NCI-H1930 (cell line): ENCODE measurements around the gene SPATA2L.

ENCODE experiments used
- DNase-seq, 2 experiments: peaks; one replicate each; lab custom pipeline; 2025; lab: John Stamatoyannopoulos, UW

SPATA2L gene

DNA sequence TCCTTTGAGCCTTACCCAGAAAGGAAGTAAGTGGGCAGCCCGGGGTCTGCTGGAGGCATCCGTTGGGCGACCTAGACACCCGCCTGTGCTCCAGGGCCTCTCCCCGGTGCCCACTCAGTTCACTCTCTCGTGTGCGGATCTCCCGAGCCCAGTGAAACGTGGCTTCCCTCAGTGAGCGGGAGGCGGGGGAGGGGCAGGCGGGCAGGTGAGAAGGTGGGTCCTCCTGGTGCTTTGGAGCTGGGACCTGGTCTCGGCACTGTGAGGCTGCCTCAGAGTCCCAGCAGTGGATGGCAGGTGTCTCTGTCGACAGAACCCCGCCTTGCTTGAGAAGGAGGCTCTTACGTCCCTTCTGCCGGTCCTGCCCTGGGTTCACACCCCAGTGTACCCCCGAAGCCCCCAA lies 27.8 kb upstream of the SPATA2L start:
- DNase-seq = no peak

DNA sequence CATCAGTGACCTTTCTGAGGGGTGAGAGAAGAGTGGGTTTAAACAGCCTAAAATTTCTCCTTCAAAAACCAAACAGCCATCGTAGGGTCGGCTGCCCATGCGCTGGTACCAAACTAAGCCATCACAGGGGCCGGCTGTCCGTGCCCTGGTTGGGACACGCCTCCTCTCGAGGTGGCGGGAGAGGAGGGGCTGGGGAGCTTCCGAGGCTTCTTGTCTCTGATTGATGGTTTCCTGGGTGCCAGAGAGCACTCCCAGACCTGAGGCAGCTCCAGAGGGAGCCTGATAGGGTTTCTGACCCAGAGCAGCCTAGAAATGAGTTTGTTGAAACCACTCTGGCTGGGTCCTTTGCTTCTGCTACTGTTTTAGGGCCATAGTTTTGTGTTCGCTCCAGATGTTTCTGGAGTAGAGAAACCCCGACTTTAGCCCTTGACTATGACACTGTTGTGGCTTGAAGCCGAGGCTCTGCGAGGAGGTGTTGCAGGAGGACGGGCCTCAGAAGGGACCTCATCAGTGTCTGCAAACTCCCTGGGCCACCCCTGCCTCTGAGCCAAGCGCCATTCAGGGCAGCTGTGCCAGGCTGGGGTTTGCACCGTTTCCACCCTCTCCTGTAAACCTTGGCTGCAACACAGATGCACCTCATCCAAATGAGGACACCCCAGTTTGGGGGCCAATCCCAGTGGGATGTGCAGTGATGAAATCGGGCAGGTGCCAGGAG lies 26.1 kb upstream of the SPATA2L start:
- no peak for DNase-seq

DNA sequence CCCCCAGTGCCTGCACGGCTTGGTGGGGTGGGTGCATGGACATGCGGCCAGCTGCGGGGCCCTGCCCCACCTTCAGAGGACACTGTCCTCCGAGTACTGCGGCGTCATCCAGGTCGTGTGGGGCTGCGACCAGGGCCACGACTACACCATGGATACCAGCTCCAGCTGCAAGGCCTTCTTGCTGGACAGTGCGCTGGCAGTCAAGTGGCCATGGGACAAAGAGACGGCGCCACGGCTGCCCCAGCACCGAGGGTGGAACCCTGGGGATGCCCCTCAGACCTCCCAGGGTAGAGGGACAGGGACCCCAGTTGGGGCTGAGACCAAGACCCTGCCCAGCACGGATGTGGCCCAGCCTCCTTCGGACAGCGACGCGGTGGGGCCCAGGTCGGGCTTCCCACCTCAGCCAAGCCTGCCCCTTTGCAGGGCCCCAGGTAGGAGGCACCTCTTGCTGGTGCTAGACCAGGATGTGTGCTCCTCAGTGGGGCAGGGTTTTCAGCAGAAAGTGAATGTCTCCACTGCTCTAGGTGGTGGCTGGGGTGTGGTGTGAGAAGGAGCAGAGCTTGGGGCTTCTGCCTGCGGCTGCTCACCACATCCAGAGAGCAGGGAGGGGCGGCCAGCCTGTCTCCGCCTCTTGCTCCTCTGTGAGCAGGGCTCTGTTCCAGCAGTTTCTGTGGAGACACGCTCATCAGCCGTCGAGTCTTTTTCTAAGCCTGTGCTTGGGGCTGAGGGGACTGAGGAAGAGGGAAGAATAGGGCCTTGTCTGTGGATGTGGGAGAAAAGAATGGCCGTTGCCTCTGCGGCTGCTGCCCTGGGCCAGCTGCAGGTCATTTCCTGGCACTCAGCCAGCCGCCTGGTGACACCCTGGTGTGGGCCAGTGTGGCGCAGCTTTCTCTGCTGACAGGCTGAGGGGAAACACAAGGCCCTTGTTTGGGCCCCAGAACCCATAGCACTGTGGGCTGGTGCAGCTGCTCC lies 22.1 kb upstream of the SPATA2L start:
- DNase-seq = no peak

DNA sequence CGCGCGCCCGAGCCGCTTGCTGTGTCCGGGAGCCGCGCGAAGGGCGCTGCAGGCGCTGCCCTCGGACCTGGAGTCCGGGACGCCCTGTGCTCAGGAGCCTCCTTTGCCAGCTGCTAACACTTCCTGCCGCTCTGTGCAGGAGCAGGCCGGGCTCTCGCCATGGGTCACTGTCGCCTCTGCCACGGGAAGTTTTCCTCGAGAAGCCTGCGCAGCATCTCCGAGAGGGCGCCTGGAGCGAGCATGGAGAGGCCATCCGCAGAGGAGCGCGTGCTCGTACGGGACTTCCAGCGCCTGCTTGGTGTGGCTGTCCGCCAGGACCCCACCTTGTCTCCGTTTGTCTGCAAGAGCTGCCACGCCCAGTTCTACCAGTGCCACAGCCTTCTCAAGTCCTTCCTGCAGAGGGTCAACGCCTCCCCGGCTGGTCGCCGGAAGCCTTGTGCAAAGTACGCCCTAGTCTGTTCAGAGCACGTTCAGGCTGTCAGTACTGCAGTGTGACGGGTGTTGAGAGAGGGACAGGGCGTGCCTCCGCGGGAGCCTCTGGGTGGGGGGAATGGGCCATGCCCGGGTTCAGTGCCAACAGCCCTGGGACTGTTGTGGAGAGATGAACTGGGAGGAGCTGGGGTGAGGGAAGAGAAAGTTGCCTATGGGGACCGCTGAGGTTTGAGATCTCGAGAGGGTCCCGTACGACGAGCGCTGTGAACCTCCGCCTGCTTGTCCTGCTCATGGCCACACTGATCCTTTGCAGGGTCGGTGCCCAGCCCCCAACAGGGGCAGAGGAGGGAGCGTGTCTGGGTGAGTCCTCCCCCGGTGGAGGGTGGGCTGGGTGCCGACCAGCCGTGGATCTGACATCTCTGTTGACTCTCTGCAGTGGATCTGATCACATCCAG lies 21.1 kb upstream of the SPATA2L start:
- no peak for DNase-seq

DNA sequence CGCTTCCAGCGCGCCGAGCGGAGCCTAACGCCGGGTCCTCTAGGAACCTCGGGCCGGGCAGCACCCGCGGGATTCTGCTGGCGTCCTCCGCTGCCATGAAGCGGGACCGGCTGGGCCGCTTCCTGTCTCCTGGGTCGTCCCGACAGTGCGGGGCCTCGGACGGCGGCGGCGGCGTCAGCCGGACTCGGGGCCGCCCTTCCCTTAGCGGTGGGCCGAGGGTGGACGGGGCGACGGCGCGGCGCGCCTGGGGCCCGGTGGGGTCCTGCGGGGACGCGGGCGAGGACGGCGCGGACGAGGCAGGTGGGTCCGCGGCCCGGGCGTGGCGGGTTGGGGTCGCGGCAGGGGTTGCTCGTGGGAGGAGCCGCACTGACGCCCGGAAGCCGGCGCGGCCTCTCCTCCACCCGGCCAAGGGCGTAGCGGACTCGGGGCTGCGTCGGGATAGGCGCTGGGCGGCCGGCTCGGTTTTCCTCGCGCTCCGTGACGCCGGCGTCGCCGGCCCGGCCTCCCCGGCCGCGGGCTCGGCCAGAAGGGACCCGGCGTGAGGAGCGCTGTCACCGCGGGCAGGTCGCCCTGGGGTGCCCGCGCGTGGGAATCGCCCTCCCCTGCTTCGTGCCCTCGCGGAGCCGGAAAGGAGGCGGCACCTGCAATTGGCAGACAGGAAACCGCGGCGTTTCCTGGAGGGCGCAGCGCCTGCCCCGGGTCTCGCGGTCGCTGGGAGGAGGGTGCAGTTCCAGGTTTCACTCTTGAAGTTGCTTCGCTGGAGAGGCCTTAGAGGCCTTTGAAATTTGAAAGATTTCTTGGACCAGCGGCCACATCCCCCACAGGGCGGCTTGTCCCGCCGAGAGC lies 20.3 kb upstream of the SPATA2L start:
- no peak for DNase-seq

DNA sequence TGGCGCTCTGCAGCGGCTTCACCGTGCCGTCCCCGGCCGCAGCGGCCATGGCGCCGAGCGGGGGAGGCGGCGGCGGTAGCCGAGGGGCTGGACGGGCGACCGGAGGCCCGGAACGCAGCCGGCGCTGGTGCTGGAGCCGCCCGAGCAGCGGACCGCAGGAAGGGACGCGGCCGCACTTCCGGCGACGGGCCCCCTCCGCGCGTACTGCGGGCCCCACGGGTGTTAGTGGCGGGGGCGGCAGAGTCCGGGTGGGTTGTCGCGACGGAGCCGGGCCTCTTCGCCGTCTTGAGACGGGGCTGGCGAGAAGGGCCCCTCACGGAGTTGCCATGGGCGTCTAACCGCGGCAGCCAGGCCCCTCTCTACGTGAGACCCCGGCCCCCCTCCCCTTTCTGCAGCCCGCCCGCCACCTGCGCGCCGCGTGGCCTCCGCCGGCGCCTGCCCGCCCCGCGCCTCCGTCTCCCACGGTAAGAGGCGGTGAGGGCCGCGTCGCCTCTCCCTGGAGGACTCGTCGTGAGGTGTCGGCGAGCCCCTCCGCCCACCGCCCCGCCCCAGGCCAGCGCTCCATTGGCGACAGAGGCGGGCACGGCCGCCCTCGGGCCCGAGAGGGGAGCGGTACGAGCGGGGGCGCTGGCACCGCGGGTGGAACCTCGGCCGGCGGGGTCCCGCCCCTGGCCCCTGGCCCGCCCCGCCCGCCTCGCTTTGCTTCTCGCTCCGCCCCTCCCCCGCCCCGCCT lies 19.5 kb upstream of the SPATA2L start, which contains the start of the genes VPS9D1 and ZNF276:
Gene VPS9D1, minus strand, starts transcription at position 86 of the 733 bp plus-strand sequence. Its CDS starts 37 bp downstream, at position 49.
Gene ZNF276, plus strand, starts transcription at position 725 of the 733 bp plus-strand sequence. CDS start 104 bp downstream, outside the sequence.
- DNase-seq = peak; percentile 43 to 80

DNA sequence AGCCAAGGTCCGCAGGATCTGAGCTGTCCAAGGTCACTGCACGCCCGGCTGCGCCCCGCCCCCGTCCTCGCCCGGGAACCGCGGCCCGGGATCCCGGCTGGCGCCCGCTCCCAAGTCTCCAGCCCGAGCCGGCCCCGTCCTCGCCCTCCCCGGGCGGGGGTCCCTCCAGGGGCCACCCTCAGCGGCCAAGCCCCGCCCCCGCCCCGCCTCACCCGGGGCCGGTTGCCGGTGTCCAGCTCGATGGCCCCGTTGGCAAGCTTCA lies 19.0 kb upstream of the SPATA2L start:
- DNase-seq = no peak

DNA sequence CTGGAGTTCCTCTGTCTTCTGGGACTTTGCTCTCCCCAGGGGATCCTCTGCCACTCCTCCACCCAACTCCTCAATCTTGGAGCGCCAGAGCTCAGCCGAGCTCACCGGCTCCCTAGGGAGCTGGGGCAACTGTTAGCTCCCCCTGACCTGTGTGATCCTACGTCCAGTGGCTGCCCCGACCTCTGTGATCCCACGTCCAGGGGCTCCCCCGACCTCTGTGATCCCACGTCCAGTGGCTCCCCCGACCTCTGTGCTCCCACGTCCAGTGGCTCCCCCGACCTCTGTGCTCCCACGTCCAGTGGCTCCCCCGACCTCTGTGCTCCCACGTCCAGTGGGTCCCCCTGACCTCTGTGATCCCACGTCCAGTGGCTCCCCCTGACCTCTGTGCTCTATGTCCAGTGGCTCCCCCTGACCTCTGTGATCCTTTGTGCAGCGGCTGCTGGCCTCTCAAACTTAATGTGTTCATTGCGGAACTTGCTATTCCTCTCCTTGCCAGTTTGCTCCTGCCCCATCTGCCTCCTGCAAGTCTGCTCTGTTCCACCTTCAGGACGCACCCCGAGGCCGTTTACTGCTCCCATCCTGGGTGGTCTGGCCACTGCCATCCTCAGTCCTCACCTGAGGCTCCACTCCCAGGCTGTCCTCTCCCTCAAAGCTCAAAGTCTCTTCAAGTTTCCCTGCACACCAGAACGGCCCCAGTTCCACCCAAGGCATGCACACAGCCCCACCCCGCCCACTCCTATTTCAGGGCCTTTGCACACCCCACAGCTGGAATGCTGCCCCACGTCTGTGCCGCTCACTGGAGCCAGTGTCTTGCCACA lies 16.4 kb upstream of the SPATA2L start:
- no peak for DNase-seq

DNA sequence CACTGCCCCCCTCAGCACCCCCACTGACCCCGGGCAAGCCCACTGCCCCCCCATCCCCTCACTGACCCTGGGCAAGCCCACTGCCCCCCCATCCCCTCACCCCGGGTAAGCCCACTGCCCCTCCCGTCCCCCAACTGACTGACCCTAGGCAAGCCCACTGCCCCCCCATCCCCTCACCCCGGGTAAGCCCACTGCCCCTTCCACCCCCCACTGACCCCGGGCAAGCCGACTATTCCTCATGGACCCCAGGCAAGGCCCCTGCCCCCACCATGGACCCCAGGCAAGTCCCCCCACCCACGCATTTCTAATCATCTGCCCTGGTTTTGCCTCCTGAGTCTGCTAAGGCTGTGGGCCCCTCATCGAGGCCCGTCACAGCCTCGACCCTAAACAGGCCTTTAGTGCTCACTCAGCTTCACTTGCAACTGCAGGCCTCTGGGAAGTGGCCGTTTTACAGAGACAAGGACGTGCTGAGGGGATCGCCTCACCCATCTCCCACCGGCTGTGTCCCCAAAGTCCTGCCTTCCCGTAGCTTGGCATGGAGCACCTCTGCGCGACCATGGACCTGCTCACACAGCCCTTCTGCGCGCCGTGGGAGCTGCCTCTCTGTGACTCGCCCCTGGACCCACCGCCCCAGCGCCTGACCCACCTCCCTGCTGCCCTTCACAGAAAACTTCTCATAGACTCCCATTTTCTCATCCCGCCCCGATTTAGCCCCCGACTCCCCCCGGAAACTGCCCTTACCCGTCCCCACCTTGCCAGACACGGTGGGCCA lies 15.6 kb upstream of the SPATA2L start:
- DNase-seq = no peak

DNA sequence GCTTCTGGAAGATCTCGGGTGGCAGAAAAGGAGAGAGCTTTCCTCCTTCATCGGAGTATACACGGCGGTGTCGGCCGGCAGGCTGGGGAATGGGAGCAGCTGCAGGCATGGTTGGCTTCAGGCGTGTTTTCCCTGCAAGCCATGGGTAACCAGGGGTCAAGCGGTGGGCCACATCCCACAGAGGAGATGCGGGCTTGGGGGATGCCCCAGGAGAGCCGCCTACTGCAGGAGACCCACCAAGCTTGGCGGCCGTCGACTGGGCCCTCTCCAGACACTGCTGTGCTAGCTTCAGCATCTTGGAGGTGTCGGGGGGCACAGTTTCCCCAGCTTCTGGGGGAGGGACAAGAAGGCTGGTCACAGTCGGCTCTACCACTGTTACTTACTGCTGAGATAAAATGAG lies 15.0 kb upstream of the SPATA2L start:
- DNase-seq = no peak

DNA sequence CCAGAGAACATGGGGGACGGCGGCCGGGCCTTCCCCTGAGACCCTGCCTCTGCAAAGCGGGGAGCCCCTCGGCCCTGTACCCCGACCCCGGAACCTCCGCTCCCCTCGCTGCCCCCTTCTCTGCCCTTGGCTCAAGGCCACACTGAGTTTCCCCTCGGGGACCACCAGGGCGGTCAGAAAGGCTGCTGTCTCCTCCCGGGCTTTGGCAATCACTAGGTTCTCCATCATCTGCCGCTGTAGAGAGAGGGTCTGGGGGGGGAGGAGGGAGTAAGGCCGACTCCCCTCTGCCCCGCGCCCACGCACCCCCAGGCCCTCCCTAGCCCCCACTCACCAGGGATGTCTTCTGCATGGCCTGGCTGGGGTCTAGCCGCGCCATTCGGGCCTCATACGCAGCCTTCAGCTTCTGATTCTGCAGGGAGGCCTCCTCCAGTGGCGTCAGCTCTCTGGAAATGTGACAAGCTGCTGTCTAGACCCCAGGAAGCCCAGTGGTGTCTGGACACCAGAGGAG lies 10.8 kb upstream of the SPATA2L start:
- no peak for DNase-seq

DNA sequence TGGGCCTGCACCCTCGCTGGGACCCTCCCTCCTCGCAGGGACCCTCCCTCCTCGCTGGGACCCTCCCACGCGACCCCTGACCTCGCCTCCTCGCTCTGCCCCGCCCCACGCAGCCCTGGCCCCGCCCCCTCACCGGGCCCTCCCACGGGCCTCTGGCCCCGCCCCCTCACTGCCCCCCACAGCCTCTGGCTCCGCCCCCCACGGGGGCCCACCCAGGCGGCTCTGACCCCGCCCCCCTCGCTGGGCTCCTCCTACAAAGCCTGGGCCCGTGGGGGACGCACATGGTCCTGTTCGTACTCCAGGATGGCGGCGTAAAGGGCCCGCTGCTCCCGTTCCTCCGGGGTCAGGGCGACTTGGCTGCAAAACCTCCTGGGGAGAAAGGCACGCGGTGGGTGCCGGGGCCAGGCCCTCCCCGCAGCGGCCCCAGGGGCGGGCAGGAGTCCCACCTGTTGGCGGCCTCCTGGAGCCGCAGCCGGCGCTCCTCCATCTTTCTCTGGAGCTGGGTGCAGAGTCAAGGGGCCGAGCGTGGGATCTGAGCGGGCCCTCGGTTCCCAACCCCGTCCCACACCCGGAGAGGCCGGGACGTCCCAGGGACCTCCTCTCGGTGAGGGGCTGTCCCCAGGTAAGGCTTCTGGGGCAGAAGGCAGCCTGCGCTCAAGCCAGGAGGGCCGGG lies 10.2 kb upstream of the SPATA2L start:
- no peak for DNase-seq

DNA sequence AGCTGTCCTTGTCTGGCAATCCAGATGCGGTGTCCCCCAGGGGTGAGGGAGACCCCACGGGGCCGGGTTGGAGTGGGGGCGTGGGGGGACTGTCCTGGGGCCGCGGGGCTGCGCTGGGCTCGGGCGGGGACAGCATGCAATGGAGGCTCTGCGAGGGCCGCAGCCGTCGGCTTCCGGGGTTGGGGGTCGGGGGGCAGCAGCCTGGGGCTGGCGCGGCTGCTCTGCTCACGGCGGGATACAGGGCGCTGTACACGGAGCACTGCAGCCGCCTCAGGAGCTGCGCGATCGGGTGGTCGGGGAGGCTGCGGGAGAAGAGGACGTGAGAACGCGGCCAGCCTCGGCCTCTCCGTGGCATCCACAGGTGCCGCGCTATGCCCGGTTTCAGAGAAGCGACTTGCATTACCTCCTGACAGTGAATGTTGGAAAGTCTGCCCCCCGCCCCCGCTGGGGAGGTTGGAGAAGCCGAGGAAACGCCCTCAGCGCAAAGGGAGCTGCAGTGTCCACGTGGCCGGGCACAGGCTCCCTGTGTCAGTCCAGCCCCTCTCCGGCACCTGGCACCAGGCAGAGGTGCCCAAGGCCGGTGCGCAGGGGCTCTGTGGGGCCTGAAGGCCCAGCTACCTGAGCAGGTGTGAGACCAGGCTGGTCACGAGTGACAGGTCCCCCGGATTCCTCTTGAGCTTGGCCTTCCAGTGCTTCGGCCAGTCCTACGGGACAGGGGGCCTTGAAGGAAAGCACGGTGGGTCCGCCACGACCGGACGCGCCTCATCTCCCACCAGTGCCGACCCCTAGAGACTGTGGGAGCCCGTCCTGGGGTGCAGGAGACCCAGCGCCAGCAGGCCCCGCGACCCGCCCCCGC lies 9.4 kb upstream of the SPATA2L start:
- DNase-seq = no peak

DNA sequence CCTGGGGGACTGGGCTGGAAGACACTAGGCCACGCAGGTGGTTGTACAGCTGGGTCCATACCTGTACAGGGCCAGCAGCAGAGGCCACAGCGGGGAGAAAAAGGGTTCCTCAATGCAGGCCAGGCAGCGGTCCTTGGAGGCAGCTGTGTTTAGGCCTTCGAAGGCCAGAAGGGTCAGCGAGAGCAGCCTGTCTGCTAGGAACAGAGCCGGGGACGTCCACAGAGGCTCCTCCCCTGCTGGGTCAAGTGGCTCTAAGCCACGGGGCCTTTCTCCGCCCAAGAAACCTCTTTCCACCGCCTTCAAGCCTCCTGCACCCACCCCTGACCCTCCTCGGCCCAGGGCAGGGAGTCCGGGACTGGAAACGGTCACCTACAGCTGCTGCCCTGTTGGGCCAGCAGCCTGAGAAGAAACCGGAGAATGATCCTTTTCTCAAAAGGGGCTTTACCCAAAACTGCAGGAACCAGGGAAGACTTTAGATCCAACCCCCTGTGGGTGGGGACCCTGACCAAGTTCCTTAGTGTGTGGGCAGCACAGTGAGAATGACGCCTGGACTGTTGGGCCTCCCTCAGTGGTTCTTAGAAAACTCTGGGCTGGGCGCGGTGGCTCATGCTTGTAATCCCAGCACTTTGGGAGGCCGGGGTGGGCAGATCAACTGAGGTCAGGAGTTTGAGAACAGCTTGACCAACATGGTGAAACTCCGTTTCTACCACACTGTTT lies 8.4 kb upstream of the SPATA2L start:
- no peak for DNase-seq

DNA sequence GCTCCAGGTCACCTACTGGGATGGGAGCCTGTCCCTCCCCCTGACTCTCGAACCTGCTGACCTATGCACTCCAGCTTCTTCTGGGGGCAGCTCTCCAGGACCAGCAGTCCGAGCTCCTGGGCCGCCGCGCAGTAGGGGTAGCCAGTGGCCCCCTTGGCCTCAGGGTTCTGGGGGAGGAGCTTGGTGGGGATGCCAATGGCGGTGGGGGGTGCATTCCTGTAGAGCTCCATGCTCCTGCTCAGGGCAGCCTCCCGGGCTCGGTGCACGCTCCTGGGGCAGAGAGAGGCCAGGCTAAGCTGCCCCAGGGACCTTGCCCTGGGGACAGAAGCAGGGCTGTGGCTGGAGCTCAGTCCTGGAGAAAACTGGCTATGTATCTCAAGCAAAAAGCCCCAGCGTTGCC lies 7.7 kb upstream of the SPATA2L start:
- no peak for DNase-seq

DNA sequence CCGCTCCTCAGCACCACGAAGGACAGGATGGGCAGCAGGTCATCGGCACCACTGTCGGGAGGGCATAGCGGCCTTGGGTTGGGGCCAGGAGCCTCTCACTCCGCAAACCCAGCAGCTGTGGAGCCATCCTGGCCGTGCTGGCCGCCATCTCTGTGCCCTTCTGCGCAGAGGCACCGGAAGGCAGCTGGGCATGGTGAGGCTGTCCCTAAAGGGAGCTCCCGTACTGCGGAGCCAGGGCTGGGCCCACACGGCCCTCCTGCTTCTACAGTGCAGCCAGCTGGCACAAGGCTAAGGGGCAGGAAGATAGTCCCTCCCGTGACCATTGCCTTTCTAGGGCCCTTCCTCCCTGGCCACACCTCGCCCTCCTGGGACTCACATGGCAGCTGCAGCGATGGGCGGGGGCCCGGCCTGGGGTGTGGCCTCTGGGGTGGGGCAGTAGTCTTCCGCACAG lies 7.0 kb upstream of the SPATA2L start:
- no peak for DNase-seq
